ENCODE measurements around the gene CARD10. TPM values are rescaled to one million over a fixed set of nuclear protein-coding genes. Genes with fewer than 3 reads are reported as not detected.

The CARD10 gene
- total and polyA plus RNA-seq, 2 of the 13 experiments (the other 11 are each of a cell fraction or from before 2014, with no cell fraction given) = 35.2 to 55.8 TPM

GRCh38 chr22:37507731-37508130 lies 11.5 kb downstream of the CARD10 start:
- ATAC-seq = no peak
- Histone ChIP-seq H3K27me3 (ENCODE audit: control insufficient read depth in 1 of 2, insufficient read depth in 2 of 2, low read length in 2 of 2) (no peaks in the 10 kb centered on the region), H3K36me3 (replicated peaks in 1 of 2; ENCODE audit: control insufficient read depth in 1 of 2, insufficient read depth in 2 of 2, low read length in 2 of 2) (peaks cover 28 to 69% of the 10 kb centered on the region in 2 experiments), H3K4me1 (ENCODE audit: insufficient read depth, low read length) (peaks cover 79% of the 10 kb centered on the region), H2AFZ (ENCODE audit: low read length) (no peak overlapping the region), H3K27ac (ENCODE audit: extremely low read length, insufficient read depth, low read length) (no peak overlapping the region), H4K20me1 (ENCODE audit: insufficient read depth, low read length) (peaks cover 4% of the 10 kb centered on the region; the same call in 1 of the 2 replicates), H3K9ac (ENCODE audit: insufficient read depth, low read depth, low read length) (no peak overlapping the region), H3K79me2 (ENCODE audit: insufficient read depth, low read length) (peaks cover 18% of the 10 kb centered on the region), H3K9me3 (ENCODE audit: low read length) (no peaks in the 10 kb centered on the region), H3K4me3 (replicated peaks in 1 of 3; ENCODE audit: insufficient read depth in 1 of 3, low read depth in 2 of 3, low read length in 3 of 3) (no peak overlapping the region), H3K4me2 (ENCODE audit: low read depth, low read length) (no peak overlapping the region)
- TF ChIP-seq POLR2A (IDR thresholded peaks at IDR 0.05; ENCODE audit: insufficient read depth in 1 of 2, low read depth in 2 of 2, low read length in 2 of 2) (0 out of 4 replicates have a peak, but pooled peaks of 1 of the 2 experiments have one; percentile 16), SMARCC2 (IDR thresholded peaks at IDR 0.05) (no peak), ZNF256 (CRISPR knock-in tag; conservative IDR thresholded peaks at IDR 0.05) (no peak)
- WGBS (ENCODE audit: low lambda C conversion rate) = 97% methylated on average over 9 of the region's 10 CpGs
- ChIA-PET CTCF (ENCODE audit: low intra/inter-chr PET ratio, low total read pairs) (no interaction called here), POLR2A (no interaction called here)
- DNase-seq (ENCODE audit: low spot score) = no peak
- intact Hi-C loops (cut with micrococcal nuclease; ENCODE audit: unreplicated experiment) = no loop called here
- BruUV-seq (replicated peaks) = no TSS peak
- in situ Hi-C loops (cut with HindIII; ENCODE audit: extremely low pct_ligation_motif_present, low pct_unique_long_range_greater_than_20kb) = no loop called here
- no peak for FAIRE-seq

DNA sequence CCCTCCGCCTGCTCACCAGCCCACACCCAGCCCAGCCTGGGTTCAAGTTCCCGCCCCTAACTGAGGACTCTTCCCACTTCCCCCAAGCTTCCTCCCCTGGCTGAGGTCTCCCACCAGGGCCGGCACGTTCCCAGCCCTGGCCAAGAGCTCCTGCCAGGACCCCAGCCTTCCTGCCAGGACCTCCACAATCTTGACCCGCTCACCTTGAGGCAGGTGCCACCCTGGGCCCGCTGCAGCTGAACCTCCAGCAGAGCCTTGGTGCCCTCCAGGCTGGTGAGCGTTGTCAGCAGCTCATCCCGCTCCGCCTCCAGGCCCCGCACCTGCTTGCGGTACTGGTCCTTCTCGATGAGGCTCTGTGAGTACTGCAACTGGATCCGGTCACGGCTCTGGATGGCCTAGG lies 13.2 kb downstream of the CARD10 start:
- DNase-seq (ENCODE audit: low spot score) (no peak), FAIRE-seq (no peak), ATAC-seq (no peak)
- Histone ChIP-seq H3K27ac (ENCODE audit: extremely low read length, insufficient read depth, low read length) (no peak overlapping the region), H3K36me3 (replicated peaks in 1 of 2; ENCODE audit: control insufficient read depth in 1 of 2, insufficient read depth in 2 of 2, low read length in 2 of 2) (peaks cover 28 to 66% of the 10 kb centered on the region in 2 experiments), H3K9ac (ENCODE audit: insufficient read depth, low read depth, low read length) (no peak overlapping the region), H3K4me2 (ENCODE audit: low read depth, low read length) (no peak overlapping the region), H3K4me1 (ENCODE audit: insufficient read depth, low read length) (peaks cover 78% of the 10 kb centered on the region), H3K79me2 (ENCODE audit: insufficient read depth, low read length) (peaks cover 9% of the 10 kb centered on the region), H3K4me3 (replicated peaks in 1 of 3; ENCODE audit: insufficient read depth in 1 of 3, low read depth in 2 of 3, low read length in 3 of 3) (no peak overlapping the region), H4K20me1 (ENCODE audit: insufficient read depth, low read length) (no peaks in the 10 kb centered on the region), H2AFZ (ENCODE audit: low read length) (no peak overlapping the region), H3K27me3 (ENCODE audit: control insufficient read depth in 1 of 2, insufficient read depth in 2 of 2, low read length in 2 of 2) (no peaks in the 10 kb centered on the region), H3K9me3 (ENCODE audit: low read length) (no peaks in the 10 kb centered on the region)
- in situ Hi-C loops (cut with HindIII; ENCODE audit: extremely low pct_ligation_motif_present, low pct_unique_long_range_greater_than_20kb) (no loop called here), intact Hi-C loops (cut with micrococcal nuclease; ENCODE audit: unreplicated experiment) (no loop called here)
- CTCF ChIA-PET (ENCODE audit: low intra/inter-chr PET ratio, low total read pairs) = no interaction called here
- WGBS (ENCODE audit: low lambda C conversion rate) = 98% methylated on average over 12 of the region's 14 CpGs
- POLR2A ChIA-PET = no interaction called here
- no TSS peak for BruUV-seq (replicated peaks)
- TF ChIP-seq, protein P1, sequence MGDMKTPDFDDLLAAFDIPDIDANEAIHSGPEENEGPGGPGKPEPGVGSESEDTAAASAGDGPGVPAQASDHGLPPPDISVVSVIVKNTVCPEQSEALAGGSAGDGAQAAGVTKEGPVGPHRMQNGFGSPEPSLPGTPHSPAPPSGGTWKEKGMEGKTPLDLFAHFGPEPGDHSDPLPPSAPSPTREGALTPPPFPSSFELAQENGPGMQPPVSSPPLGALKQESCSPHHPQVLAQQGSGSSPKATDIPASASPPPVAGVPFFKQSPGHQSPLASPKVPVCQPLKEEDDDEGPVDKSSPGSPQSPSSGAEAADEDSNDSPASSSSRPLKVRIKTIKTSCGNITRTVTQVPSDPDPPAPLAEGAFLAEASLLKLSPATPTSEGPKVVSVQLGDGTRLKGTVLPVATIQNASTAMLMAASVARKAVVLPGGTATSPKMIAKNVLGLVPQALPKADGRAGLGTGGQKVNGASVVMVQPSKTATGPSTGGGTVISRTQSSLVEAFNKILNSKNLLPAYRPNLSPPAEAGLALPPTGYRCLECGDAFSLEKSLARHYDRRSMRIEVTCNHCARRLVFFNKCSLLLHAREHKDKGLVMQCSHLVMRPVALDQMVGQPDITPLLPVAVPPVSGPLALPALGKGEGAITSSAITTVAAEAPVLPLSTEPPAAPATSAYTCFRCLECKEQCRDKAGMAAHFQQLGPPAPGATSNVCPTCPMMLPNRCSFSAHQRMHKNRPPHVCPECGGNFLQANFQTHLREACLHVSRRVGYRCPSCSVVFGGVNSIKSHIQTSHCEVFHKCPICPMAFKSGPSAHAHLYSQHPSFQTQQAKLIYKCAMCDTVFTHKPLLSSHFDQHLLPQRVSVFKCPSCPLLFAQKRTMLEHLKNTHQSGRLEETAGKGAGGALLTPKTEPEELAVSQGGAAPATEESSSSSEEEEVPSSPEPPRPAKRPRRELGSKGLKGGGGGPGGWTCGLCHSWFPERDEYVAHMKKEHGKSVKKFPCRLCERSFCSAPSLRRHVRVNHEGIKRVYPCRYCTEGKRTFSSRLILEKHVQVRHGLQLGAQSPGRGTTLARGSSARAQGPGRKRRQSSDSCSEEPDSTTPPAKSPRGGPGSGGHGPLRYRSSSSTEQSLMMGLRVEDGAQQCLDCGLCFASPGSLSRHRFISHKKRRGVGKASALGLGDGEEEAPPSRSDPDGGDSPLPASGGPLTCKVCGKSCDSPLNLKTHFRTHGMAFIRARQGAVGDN (CRISPR knock-in tag; IDR thresholded peaks at IDR 0.05) = peak; percentile 32
- TF ChIP-seq AGO2 (optimal IDR thresholded peaks at IDR 0.05; ENCODE audit: low read depth, low read length) (peak; percentile 71), ZNF34 (CRISPR knock-in tag; IDR thresholded peaks at IDR 0.05; ENCODE audit: borderline replicate concordance) (no peak)

Data from HepG2 (cell line).